ENCODE data around the gene SBNO2.
A peak's percentile ranks its signal among the peaks of the same experiment; 100 is the strongest.

The SBNO2 gene, protein sequence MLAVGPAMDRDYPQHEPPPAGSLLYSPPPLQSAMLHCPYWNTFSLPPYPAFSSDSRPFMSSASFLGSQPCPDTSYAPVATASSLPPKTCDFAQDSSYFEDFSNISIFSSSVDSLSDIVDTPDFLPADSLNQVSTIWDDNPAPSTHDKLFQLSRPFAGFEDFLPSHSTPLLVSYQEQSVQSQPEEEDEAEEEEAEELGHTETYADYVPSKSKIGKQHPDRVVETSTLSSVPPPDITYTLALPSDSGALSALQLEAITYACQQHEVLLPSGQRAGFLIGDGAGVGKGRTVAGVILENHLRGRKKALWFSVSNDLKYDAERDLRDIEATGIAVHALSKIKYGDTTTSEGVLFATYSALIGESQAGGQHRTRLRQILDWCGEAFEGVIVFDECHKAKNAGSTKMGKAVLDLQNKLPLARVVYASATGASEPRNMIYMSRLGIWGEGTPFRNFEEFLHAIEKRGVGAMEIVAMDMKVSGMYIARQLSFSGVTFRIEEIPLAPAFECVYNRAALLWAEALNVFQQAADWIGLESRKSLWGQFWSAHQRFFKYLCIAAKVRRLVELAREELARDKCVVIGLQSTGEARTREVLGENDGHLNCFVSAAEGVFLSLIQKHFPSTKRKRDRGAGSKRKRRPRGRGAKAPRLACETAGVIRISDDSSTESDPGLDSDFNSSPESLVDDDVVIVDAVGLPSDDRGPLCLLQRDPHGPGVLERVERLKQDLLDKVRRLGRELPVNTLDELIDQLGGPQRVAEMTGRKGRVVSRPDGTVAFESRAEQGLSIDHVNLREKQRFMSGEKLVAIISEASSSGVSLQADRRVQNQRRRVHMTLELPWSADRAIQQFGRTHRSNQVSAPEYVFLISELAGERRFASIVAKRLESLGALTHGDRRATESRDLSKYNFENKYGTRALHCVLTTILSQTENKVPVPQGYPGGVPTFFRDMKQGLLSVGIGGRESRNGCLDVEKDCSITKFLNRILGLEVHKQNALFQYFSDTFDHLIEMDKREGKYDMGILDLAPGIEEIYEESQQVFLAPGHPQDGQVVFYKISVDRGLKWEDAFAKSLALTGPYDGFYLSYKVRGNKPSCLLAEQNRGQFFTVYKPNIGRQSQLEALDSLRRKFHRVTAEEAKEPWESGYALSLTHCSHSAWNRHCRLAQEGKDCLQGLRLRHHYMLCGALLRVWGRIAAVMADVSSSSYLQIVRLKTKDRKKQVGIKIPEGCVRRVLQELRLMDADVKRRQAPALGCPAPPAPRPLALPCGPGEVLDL (N-terminal part only)

DNA sequence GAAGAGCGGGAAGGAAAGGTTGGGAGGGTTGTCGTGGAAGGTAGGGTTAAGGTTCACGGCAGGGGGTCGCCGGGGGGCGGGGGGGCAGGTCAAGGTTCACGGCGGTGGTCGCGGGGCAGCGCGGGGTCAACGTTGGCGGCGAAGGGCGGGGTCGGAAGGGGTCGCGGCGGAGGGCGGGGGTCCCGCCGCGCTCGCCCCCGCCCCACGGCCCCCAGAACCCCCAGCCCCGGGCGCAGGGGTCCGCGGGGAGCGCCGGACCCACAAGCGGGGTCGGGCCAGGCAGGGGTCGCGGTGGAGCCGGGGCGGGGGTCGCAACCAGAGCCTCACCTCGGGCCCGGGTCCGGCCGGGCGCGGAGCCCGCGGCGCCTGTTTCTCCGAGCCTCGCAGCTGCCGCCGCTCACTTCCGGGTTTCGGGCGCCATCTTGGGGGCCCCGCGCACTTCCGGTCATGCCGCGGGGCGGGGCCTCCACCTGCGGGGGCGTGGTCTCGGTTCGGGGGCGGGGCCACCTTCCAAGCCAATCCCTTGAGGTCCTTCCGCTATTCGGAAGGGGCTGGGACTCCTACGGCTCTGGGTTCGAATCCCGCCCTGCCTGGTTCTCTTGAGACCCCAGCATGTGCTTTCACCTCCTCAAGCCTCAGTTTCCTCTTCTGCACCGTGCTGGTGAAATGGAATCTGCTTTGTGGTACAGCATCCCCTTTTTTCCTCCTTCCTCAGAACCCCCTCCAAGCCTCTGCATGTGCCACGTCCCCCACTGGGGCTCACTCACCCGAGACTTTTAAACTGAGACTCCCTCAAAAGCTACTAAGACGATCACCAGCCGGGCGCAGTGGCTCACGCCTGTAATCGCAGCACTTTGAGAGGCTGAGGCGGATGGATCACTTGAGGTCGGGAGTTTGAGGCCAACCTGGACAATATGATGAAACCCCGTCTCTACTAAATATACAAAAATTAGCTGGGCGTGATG is at the start of gene SBNO2:
Gene SBNO2 (minus strand): TSS at position 424 of the 965 bp plus-strand sequence. CDS start 19,992 bp downstream, outside the sequence.
- Histone ChIP-seq H3K4me1 (ENCODE audit: control insufficient read depth, insufficient read depth, low read length) (peaks cover 50% of the 10 kb centered on the region), H3K36me3 (ENCODE audit: control insufficient read depth, insufficient read depth, low read length, severe bottlenecking) (no peaks in the 10 kb centered on the region), H3K9ac (ENCODE audit: low read length) (peak within 1 kb of the TSS; percentile 98), H3K4me3 (ENCODE audit: low read length) (peak within 1 kb of the TSS; percentile 90), H3K9me3 (ENCODE audit: control insufficient read depth, low read length) (no peaks in the 10 kb centered on the region), H3K27me3 (replicated peaks; ENCODE audit: control insufficient read depth, insufficient read depth, low read length) (no peaks in the 10 kb centered on the region)
- DNase-seq (ENCODE audit: low read depth), result peak; percentile 96

DNA sequence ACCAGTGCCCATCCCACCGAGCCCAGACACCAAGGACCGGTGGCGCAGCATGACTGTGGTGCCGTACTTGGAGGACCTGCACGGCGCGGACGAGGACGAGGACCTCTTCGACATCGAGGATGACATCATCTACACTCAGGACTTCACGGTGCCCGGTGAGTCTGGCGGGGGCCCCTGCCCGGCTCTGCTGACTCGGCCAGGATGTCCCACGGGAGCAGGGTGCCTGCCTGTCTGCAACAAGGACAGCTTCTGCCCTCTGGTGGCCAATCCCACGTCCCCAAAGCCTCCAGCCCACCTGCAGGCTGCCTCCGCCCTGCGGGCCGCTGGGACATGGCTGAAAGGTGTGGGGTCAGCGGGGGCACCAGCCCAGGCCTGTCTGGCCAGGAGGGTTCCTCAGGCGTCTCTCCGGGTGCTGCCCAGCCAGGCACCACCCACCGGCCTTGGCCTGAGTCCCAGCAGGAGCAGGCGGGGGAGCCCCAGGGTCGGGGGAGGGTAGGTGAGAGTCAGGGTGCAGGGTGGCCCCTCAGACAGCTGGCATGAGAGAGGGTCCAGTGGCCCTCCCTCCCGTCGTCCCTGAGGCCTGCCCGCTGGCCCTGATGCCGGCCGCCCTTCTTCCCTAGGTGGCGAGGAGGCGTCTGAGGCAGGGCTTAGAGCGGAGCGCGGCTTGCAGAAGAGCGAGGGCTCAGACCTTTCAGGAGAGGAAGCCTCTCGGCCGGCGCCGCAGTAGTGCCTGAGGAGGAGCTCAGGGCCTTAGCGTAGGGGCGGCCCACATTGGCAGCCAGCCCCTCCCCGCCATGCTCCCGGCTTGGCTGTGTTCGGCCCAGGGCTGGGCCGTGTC is 49.2 kb upstream of the SBNO2 start:
- peaks cover 41% of the 10 kb centered on the region for H3K36me3 ChIP-seq (ENCODE audit: control insufficient read depth, insufficient read depth, low read length, severe bottlenecking)
- no peak overlapping the region for H3K4me3 ChIP-seq (ENCODE audit: low read length)
- no peaks in the 10 kb centered on the region for H3K4me1 ChIP-seq (ENCODE audit: control insufficient read depth, insufficient read depth, low read length)
- no peak for DNase-seq (ENCODE audit: low read depth)
- no peaks in the 10 kb centered on the region for H3K27me3 ChIP-seq (replicated peaks; ENCODE audit: control insufficient read depth, insufficient read depth, low read length)
- H3K9ac ChIP-seq (ENCODE audit: low read length), result no peak overlapping the region
- H3K9me3 ChIP-seq (ENCODE audit: control insufficient read depth, low read length), result no peaks in the 10 kb centered on the region

DNA sequence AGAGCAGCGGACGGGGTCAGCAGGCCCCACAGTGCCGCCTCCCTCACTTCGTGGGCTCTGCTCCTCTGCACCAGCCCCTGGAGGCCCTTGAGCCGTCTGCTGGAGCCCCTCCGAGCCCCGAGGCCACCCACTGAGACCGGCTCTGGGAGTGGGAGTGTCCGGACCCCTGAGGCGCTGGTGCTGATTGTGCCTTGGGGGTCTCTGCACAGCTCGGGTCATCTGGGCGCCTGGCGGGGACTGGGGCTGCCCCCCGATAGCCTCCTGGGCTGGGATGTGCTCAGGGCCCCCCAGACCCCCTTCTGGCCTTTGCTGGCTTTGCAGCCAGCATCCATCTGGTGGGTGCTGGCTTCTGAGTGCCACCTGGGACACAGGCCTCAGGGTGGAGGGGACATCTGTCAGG is 48.3 kb upstream of the SBNO2 start:
- Histone ChIP-seq H3K36me3 (ENCODE audit: control insufficient read depth, insufficient read depth, low read length, severe bottlenecking) (peaks cover 41% of the 10 kb centered on the region), H3K9ac (ENCODE audit: low read length) (no peak overlapping the region), H3K4me3 (ENCODE audit: low read length) (no peak overlapping the region), H3K9me3 (ENCODE audit: control insufficient read depth, low read length) (no peaks in the 10 kb centered on the region), H3K4me1 (ENCODE audit: control insufficient read depth, insufficient read depth, low read length) (no peaks in the 10 kb centered on the region), H3K27me3 (replicated peaks; ENCODE audit: control insufficient read depth, insufficient read depth, low read length) (no peaks in the 10 kb centered on the region)
- DNase-seq (ENCODE audit: low read depth), result no peak

DNA sequence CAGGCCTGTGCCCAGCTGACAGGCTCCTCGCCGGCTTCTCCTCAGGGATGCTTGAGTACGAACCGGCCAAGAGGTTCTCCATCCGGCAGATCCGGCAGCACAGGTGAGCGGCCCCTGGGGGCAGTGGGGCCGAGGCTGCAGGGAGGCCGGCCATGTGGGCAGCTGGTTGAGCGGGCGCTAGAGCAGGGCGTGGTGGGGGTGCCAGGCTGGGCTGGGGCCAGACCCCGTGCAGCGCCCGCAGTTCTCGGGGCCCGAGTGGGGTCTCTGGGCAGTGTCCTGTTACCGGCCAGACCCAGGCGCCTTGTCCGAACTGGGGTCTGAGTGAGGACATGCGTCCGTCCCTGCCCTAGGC is 47.8 kb upstream of the SBNO2 start:
- peak overlapping the region; percentile 39 for H3K9ac ChIP-seq (ENCODE audit: low read length)
- peaks cover 42% of the 10 kb centered on the region for H3K36me3 ChIP-seq (ENCODE audit: control insufficient read depth, insufficient read depth, low read length, severe bottlenecking)
- no peaks in the 10 kb centered on the region for H3K9me3 ChIP-seq (ENCODE audit: control insufficient read depth, low read length)
- H3K4me1 ChIP-seq (ENCODE audit: control insufficient read depth, insufficient read depth, low read length), result no peaks in the 10 kb centered on the region
- no peak for DNase-seq (ENCODE audit: low read depth)
- no peaks in the 10 kb centered on the region for H3K27me3 ChIP-seq (replicated peaks; ENCODE audit: control insufficient read depth, insufficient read depth, low read length)
- H3K4me3 ChIP-seq (ENCODE audit: low read length), result no peak overlapping the region

DNA sequence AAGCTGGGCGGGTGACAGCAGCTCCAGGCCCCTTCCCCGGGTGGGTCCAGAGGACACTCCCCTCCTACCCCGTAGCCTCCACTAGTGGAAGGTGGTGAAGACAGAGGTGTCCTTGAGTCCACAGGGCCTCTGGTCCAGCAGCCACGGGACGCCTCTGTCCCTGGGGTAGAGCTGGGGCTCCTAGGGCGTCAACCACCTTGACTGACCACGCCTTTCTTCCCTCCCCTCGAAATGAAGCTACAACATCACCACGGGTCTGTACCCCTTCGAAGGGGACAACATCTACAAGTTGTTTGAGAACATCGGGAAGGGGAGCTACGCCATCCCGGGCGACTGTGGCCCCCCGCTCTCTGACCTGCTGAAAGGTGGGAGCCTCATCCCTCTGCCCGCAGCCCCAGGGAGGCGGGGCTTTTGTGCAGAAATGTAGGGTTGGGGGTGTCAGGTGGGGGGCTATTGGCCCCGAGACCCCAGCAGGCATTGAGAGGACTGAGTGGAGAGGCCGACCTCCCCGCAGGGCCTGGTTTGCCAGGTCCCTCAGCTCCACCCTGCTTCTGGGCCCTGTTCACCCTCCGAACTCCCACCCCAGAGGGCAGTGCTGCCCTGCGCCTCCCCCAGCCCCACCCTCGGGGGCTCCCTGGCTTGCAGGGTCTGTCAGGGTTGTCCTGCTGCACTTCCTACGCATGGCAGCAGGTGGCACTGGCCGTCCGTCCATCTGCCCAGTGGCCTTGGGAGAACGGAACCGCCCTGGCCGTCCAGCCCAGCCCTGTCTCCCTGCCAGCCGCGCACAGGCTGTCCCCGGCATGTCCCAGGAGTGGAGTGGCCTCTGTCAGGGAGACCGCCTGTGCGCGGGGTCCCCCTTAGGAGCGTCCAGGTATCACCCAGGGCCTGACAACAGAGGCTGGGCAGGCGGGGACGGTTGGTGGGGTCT is 47.2 kb upstream of the SBNO2 start:
- Histone ChIP-seq H3K9me3 (ENCODE audit: control insufficient read depth, low read length) (no peaks in the 10 kb centered on the region), H3K4me3 (ENCODE audit: low read length) (no peak overlapping the region), H3K9ac (ENCODE audit: low read length) (peak overlapping the region; percentile 39), H3K4me1 (ENCODE audit: control insufficient read depth, insufficient read depth, low read length) (peaks cover 2% of the 10 kb centered on the region), H3K36me3 (ENCODE audit: control insufficient read depth, insufficient read depth, low read length, severe bottlenecking) (peaks cover 45% of the 10 kb centered on the region), H3K27me3 (replicated peaks; ENCODE audit: control insufficient read depth, insufficient read depth, low read length) (no peaks in the 10 kb centered on the region)
- no peak for DNase-seq (ENCODE audit: low read depth)

DNA sequence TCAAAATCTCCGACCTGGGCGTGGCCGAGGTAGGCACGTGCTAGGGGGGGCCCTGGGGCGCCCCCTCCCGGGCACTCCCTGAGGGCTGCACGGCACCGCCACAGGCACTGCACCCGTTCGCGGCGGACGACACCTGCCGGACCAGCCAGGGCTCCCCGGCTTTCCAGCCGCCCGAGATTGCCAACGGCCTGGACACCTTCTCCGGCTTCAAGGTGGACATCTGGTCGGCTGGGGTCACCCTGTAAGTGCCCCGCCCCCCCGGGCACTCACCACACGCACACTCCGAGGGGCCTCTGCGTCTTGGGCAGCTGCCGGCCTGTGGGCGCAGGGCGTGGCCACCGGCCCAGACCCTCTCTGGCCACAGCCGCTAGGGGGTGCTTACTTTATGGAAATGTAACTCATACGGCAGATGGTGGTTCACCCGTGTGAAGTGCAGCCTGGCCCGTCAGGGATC is 46.4 kb upstream of the SBNO2 start:
- H3K4me3 ChIP-seq (ENCODE audit: low read length), result no peak overlapping the region
- H3K36me3 ChIP-seq (ENCODE audit: control insufficient read depth, insufficient read depth, low read length, severe bottlenecking), result peaks cover 41% of the 10 kb centered on the region
- no peak overlapping the region for H3K9ac ChIP-seq (ENCODE audit: low read length)
- no peaks in the 10 kb centered on the region for H3K9me3 ChIP-seq (ENCODE audit: control insufficient read depth, low read length)
- no peaks in the 10 kb centered on the region for H3K27me3 ChIP-seq (replicated peaks; ENCODE audit: control insufficient read depth, insufficient read depth, low read length)
- peaks cover 3% of the 10 kb centered on the region for H3K4me1 ChIP-seq (ENCODE audit: control insufficient read depth, insufficient read depth, low read length)
- no peak for DNase-seq (ENCODE audit: low read depth)

DNA sequence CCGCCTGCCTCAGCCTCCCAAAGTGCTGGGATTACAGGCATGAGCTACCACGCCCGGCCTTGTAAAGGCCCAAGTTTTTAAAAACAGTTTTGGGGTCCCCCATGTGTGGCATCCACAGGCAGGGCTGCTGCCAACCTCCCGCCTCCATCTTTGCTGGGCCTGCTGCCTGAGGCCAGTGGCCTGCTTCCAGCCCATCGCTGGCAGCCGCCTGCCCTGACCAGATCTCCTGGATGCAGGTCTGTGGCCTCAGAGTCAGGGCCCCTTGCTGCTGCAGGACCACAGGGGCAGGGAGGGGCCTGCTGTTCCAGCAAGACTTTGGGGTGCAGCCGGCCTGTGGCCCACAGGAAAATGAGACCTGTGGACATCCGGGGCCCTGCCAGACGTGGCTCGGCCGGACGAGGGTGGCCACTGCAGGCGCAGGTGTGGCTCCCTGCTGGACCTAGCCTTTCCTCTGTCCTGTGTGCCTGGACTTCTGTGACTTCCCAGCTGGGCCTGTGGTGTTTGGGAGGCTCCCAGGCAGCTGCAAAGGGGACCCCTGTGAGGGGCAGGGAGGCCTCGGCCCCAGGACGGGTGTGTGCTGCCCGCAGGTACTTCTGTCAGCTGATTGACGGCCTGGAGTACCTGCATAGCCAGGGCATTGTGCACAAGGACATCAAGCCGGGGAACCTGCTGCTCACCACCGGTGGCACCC is 45.9 kb upstream of the SBNO2 start:
- Histone ChIP-seq H3K27me3 (replicated peaks; ENCODE audit: control insufficient read depth, insufficient read depth, low read length) (no peaks in the 10 kb centered on the region), H3K9ac (ENCODE audit: low read length) (no peak overlapping the region), H3K9me3 (ENCODE audit: control insufficient read depth, low read length) (no peaks in the 10 kb centered on the region), H3K36me3 (ENCODE audit: control insufficient read depth, insufficient read depth, low read length, severe bottlenecking) (peaks cover 39% of the 10 kb centered on the region), H3K4me1 (ENCODE audit: control insufficient read depth, insufficient read depth, low read length) (peaks cover 9% of the 10 kb centered on the region), H3K4me3 (ENCODE audit: low read length) (no peak overlapping the region)
- DNase-seq (ENCODE audit: low read depth), result no peak

DNA sequence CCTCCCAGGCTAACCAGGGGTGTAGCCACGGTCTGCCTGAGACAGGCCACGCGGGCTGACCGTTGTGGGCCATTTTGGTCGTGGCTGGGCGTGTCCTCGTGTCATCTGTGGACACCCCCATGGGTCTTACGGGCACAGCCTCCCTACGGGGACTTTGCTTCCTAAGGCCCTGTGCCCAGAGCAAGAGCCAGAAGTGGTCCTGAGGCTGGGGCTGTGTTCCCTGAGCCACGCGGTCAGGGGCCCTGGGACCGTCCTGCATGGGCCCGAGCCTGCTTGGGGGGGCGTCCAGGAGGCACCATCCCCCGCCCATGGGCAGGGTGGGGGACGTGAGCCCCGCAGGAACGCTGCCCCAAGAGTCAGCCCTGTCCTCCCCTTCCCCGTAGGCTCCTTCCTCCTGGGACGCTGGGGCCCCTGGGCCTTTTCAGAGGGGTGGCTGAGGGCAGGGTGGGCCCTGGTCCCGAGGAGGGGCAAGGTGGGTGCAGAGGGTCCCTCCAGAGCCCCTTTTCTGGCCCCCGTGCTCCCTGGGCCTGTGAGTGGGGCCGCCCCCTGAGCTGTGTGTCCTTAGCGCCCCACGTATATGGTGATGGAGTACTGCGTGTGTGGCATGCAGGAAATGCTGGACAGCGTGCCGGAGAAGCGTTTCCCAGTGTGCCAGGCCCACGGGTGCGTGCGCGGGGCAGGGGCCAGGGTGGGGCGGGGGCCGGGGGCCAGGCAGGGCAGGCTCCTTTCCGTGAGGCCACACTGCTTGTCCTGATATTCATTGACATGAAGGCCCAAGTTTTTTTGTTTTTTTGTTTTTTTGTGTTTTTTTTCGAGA is 44.9 kb upstream of the SBNO2 start:
- H3K4me1 ChIP-seq (ENCODE audit: control insufficient read depth, insufficient read depth, low read length), result peaks cover 19% of the 10 kb centered on the region
- no peak overlapping the region for H3K4me3 ChIP-seq (ENCODE audit: low read length)
- peaks cover 31% of the 10 kb centered on the region for H3K36me3 ChIP-seq (ENCODE audit: control insufficient read depth, insufficient read depth, low read length, severe bottlenecking)
- H3K9ac ChIP-seq (ENCODE audit: low read length), result no peak overlapping the region
- H3K9me3 ChIP-seq (ENCODE audit: control insufficient read depth, low read length), result no peaks in the 10 kb centered on the region
- no peaks in the 10 kb centered on the region for H3K27me3 ChIP-seq (replicated peaks; ENCODE audit: control insufficient read depth, insufficient read depth, low read length)
- no peak for DNase-seq (ENCODE audit: low read depth)

All from adipocyte (in vitro differentiated cells).